ENCODE results near the gene ITGA1. TPM values are rescaled to one million over a fixed set of nuclear protein-coding genes. Genes with fewer than 3 reads are reported as not detected.

ITGA1 gene
- total and polyA plus RNA-seq, 2 donors (not counting 1 experiment from before 2014, with no cell fraction given) = 12.6 to 115 TPM

GRCh38 chr5:52789851-52790250 lies 2.1 kb downstream of the ITGA1 start:
- peak in 1 of 2 donors; percentile 17 for DNase-seq (ENCODE audit: low read depth in 2 of 2)
- Histone ChIP-seq H3K4me2 (ENCODE audit: extremely low read depth, insufficient read depth, low read length) (peak overlapping the region; percentile 81), H3K9me3 (ENCODE audit: control insufficient read depth, insufficient read depth, low read depth, low read length) (no peaks in the 10 kb centered on the region), H3K36me3 (ENCODE audit: control insufficient read depth, insufficient read depth, low read length) (peaks cover 2% of the 10 kb centered on the region), H4K20me1 (ENCODE audit: control insufficient read depth, extremely low read depth, insufficient read depth, low read length) (no peaks in the 10 kb centered on the region), H3K79me2 (ENCODE audit: control insufficient read depth, insufficient read depth, low read length) (peaks cover 47% of the 10 kb centered on the region), H3K27ac (ENCODE audit: insufficient read depth, low read length) (no peak overlapping the region), H3K4me3 (replicated peaks in 1 of 4; ENCODE audit: control extremely low read depth in 1 of 4, insufficient read depth in 1 of 4, low read depth in 3 of 4, low read length in 4 of 4) (peak overlapping the region; percentile 73 to 91 (median 80)), H2AFZ (ENCODE audit: low read length) (no peak overlapping the region), H3K27me3 (ENCODE audit: control insufficient read depth, insufficient read depth, low read length) (no peaks in the 10 kb centered on the region), H3K4me1 (ENCODE audit: control insufficient read depth, extremely low read depth, insufficient read depth, low read length) (peaks cover 2% of the 10 kb centered on the region), H3K9ac (ENCODE audit: insufficient read depth, low read length) (no peak overlapping the region)
- TF ChIP-seq, protein P1, sequence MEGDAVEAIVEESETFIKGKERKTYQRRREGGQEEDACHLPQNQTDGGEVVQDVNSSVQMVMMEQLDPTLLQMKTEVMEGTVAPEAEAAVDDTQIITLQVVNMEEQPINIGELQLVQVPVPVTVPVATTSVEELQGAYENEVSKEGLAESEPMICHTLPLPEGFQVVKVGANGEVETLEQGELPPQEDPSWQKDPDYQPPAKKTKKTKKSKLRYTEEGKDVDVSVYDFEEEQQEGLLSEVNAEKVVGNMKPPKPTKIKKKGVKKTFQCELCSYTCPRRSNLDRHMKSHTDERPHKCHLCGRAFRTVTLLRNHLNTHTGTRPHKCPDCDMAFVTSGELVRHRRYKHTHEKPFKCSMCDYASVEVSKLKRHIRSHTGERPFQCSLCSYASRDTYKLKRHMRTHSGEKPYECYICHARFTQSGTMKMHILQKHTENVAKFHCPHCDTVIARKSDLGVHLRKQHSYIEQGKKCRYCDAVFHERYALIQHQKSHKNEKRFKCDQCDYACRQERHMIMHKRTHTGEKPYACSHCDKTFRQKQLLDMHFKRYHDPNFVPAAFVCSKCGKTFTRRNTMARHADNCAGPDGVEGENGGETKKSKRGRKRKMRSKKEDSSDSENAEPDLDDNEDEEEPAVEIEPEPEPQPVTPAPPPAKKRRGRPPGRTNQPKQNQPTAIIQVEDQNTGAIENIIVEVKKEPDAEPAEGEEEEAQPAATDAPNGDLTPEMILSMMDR (conservative IDR thresholded peaks at IDR 0.05 in 1 of 2, IDR thresholded peaks at IDR 0.05 in 1 of 2; ENCODE audit: low read depth in 1 of 2, low read length in 2 of 2) = no peak
- TF ChIP-seq EZH2 (IDR thresholded peaks at IDR 0.05; ENCODE audit: low read length, missing control alignments) = no peak

DNA sequence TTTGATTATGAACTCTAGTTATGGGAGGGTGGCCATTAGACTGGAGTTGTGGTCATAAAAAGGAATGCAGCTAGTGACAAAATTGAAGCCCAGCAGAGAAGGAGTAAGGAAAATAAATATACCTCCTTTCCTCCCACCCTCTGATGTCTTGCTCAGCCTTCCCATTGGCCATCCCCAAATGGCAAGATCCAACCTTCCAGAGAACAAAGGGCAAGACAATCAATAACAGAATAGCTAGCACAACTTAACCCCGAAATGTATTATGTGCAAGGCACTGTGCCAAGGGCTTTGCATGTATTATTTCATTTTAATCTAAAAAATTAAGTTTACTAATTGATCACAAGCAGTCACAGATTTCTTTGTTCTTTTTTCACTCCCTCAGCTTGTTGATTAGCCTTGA lies 3.6 kb downstream of the ITGA1 start:
- Histone ChIP-seq H3K9ac (ENCODE audit: insufficient read depth, low read length) (no peak overlapping the region), H3K27me3 (ENCODE audit: control insufficient read depth, insufficient read depth, low read length) (no peaks in the 10 kb centered on the region), H3K4me3 (replicated peaks in 1 of 4; ENCODE audit: control extremely low read depth in 1 of 4, insufficient read depth in 1 of 4, low read depth in 3 of 4, low read length in 4 of 4) (no peak overlapping the region), H3K9me3 (ENCODE audit: control insufficient read depth, insufficient read depth, low read depth, low read length) (no peaks in the 10 kb centered on the region), H3K27ac (ENCODE audit: insufficient read depth, low read length) (no peak overlapping the region), H2AFZ (ENCODE audit: low read length) (no peak overlapping the region), H3K79me2 (ENCODE audit: control insufficient read depth, insufficient read depth, low read length) (peaks cover 54% of the 10 kb centered on the region), H4K20me1 (ENCODE audit: control insufficient read depth, extremely low read depth, insufficient read depth, low read length) (no peaks in the 10 kb centered on the region), H3K36me3 (ENCODE audit: control insufficient read depth, insufficient read depth, low read length) (peaks cover 2% of the 10 kb centered on the region), H3K4me1 (ENCODE audit: control insufficient read depth, extremely low read depth, insufficient read depth, low read length) (peaks cover 2% of the 10 kb centered on the region), H3K4me2 (ENCODE audit: extremely low read depth, insufficient read depth, low read length) (no peak overlapping the region)
- no peak for DNase-seq (ENCODE audit: low read depth in 2 of 2)
- no peak for TF ChIP-seq EZH2 (IDR thresholded peaks at IDR 0.05; ENCODE audit: low read length, missing control alignments)
- TF ChIP-seq, protein P1 (conservative IDR thresholded peaks at IDR 0.05 in 1 of 2, IDR thresholded peaks at IDR 0.05 in 1 of 2; ENCODE audit: low read depth in 1 of 2, low read length in 2 of 2) = no peak

DNA sequence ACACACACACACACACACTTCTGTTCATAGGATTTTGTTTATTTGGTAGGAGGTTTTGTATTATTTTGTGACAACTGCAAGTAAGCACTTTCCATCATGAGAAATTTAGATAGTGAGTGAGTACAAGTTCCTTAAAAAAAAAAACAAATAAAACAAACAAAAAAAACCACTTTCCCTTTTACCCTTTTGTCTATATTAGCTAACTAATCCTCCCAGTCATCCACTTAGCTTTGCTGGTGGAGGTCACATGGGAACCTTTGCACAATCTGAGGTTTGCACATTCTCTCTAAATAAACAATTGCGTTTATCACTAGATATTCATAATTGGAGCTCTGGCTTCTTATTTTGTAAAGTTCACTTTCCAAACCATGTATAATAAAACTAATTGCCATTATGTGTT lies 6.8 kb downstream of the ITGA1 start:
- no peak for TF ChIP-seq EZH2 (IDR thresholded peaks at IDR 0.05; ENCODE audit: low read length, missing control alignments)
- TF ChIP-seq, protein P1 (conservative IDR thresholded peaks at IDR 0.05 in 1 of 2, IDR thresholded peaks at IDR 0.05 in 1 of 2; ENCODE audit: low read depth in 1 of 2, low read length in 2 of 2) = no peak
- Histone ChIP-seq H3K27me3 (ENCODE audit: control insufficient read depth, insufficient read depth, low read length) (no peaks in the 10 kb centered on the region), H4K20me1 (ENCODE audit: control insufficient read depth, extremely low read depth, insufficient read depth, low read length) (no peaks in the 10 kb centered on the region), H3K27ac (ENCODE audit: insufficient read depth, low read length) (no peak overlapping the region), H3K9me3 (ENCODE audit: control insufficient read depth, insufficient read depth, low read depth, low read length) (no peaks in the 10 kb centered on the region), H2AFZ (ENCODE audit: low read length) (no peak overlapping the region), H3K79me2 (ENCODE audit: control insufficient read depth, insufficient read depth, low read length) (peaks cover 59% of the 10 kb centered on the region), H3K4me2 (ENCODE audit: extremely low read depth, insufficient read depth, low read length) (peak overlapping the region; percentile 48), H3K4me1 (ENCODE audit: control insufficient read depth, extremely low read depth, insufficient read depth, low read length) (peaks cover 9% of the 10 kb centered on the region), H3K36me3 (ENCODE audit: control insufficient read depth, insufficient read depth, low read length) (peaks cover 2% of the 10 kb centered on the region), H3K4me3 (replicated peaks in 1 of 4; ENCODE audit: control extremely low read depth in 1 of 4, insufficient read depth in 1 of 4, low read depth in 3 of 4, low read length in 4 of 4) (no peak overlapping the region), H3K9ac (ENCODE audit: insufficient read depth, low read length) (no peak overlapping the region)
- DNase-seq (ENCODE audit: low read depth in 2 of 2) = peak in 1 of 2 donors; percentile 90
